Right forelimb (tissue), 1 donor: ENCODE measurements around the gene CNOT4.
A peak's percentile ranks its signal among the peaks of the same experiment; 100 is the strongest.

ENCODE experiments used
- DNase-seq: peaks from one replicate; pipeline ENCODE4 v3.0.0-alpha.2; 2018

The CNOT4 gene, protein sequence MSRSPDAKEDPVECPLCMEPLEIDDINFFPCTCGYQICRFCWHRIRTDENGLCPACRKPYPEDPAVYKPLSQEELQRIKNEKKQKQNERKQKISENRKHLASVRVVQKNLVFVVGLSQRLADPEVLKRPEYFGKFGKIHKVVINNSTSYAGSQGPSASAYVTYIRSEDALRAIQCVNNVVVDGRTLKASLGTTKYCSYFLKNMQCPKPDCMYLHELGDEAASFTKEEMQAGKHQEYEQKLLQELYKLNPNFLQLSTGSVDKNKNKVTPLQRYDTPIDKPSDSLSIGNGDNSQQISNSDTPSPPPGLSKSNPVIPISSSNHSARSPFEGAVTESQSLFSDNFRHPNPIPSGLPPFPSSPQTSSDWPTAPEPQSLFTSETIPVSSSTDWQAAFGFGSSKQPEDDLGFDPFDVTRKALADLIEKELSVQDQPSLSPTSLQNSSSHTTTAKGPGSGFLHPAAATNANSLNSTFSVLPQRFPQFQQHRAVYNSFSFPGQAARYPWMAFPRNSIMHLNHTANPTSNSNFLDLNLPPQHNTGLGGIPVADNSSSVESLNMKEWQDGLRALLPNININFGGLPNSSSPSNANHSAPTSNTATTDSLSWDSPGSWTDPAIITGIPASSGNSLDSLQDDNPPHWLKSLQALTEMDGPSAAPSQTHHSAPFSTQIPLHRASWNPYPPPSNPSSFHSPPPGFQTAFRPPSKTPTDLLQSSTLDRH

DNA sequence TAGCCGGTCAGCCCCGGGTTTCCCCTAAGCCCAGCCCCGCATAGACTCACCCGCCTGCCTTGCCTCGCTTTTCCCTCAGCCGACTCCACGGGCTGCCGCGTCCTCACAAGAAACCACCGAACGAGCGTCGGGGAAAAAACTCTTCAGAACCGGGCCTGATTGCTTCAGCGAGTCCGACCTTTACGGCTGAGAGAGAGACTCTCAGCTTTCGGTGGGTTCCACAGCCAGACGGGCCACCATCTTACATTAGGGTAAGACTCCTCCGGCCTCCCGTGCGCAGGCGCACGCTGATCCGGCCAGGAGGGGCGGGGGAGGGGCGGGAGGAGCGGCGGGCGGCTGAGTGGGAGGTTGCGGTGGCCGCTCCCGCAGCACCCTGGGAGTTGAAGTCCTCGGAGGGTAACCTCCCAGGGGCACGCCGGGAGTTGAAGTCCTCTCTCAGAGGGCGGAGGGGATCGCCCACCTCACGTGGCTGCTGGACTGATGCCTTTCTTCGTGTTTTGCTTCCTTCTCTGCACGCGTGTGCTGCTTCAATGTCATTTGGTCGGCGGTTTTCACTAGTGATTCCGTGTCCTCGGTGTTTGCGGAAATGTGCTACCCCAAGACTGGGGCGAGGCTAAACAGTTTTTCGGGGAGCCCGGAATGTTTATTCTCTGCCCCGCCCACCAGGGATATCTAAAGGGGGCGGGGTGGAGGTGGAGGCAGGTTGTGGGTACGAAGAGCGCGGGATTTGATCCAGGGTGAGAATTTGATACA, at the start of gene CNOT4:
Gene CNOT4, minus strand, starts transcription at position 264 of the 753 bp plus-strand sequence. CDS start 71,771 bp downstream, outside the sequence.
- DNase-seq, result peak; percentile 99

DNA sequence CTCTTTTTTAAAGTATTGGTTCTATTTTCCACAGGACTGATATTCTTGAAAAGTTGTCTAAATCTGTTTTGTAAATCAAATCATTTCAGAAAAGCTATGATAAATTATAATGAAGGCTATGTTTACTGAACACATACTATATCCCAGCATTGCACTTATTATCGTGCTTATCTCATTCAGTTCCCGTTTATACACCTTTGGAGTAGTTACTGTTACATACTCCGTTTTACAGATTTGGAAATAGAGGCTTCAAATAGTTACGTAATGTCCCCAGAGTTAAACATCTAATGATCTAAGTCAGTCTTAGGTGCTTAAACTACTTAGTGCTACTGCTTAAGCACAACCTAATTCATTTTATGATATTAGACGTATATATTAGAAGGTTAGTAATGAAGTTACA, 49.0 kb upstream of the CNOT4 start:
- DNase-seq, result no peak

DNA sequence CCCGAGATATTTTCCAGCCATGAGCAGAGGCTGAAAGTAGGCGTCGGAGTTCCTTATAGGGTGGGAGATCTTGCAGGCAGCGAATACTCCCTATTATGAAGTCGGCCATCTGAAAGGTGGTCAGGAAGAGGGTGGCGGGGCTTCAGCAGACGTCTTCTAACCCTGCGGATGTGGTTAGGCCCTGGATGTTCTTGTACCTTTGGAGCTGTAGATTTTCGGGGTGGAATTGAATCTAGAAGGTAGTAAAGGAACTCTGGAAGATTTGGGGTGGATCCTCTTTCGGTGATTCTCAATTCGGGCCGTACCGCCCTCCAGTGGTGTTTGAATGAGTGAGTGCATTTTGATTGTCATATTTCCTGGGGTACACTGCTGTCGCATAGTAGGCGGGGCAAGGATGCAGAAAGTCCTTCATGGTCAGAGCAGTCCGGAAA, 48.5 kb upstream of the CNOT4 start:
- DNase-seq, result peak; percentile 70

DNA sequence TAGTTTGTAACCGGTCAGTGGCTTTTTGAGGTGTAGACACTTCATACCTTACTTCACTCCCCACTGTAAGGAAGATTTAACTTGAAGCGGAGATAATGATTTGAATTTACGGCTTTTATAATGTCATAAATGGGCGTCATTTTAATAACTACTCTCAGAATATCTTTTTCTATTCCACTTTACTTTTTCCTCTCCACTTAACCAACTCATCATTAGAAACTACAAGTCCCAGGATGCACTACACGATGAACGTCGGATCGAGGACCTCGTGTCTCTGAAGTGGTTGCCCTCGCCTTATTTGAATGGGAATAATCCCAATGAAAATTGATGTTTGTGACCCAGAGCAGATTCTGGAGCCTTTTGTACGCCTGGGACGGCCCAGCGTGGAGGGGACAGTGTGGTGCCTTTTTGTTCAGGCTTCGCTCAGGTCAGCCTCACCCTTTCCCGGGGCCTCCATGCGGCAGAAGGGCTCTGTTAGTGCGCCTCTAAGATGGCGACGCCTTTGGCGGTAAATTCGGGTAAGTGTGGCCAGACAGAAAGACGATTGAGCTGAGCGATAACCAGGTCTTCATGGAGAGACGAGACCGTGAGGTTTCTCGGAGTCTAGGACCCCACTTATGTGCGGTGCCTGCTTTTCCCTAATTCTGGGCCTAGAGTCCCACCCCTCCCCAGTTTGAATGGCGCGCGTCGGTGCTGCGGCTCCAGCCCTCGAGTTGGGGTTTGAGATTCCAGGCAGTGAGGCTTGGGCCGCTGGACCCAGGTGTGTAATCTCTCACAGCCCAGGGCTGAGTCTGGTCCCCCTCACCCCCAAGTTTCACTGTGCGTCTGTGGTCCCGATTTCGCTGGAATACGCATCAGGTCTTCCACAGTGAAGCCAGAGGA, 47.8 kb upstream of the CNOT4 start, which contains the start of gene NUP205:
Gene NUP205, plus strand, starts transcription at position 463 of the 882 bp plus-strand sequence. Its CDS starts 28 bp downstream, at position 491.
- peak; percentile 94 for DNase-seq

DNA sequence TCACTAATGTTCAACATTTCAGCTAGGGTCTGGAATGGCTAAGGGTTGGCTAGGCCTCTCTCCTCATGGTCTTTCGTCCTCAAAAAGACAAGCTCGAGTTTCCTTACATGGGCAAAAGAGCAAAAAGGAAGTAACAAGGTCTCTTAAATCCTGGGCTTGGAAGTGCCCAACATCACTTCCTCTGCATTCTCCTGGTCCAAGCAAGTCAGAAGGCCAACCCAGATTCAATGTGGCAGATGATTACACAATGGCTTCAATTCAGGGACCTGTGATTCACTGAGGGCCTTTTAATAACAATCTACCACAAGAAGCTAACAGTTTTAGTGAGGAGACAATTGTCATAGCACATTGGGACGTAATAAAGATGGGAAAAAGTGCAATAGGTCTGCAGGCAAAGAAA, 43.4 kb upstream of the CNOT4 start:
- DNase-seq, result no peak

DNA sequence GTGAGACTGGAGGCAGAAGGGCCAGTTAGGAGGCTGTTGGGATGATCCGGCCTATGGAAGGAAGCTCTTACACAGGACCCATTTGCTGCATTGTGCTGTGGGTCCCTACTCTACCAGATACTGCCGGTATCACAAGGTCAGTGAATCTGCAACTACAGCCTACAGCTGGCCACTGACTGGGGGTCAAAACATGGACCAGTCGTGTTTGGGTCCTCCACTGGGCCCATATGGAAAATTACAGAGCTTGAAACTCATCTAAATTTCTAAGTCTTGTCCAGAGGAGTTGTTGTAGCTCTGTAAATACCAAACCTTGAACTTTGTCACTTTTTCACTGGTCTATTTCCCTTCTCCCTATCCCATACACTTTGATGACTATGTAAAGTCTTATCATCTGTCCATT, 42.2 kb upstream of the CNOT4 start:
- DNase-seq, result no peak

DNA sequence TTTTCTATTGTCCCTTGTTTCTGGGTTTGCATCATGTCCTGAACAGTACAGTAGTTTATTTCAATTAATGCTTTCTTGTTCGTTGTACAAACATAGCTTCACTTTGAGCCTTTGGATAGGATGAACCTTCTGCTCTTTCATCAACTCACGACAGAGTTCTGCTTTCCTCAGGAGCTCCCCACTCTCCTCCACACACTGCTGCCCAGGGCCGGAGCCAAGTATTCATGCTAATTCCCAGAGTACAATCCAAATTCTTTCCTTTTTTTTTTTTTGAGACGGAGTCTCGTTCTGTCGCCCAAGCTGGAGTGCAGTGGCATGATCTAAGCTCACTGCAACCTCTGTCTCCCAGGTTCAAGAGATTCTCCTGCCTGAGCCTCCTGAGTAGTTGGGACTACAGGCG, 40.3 kb upstream of the CNOT4 start:
- no peak for DNase-seq

DNA sequence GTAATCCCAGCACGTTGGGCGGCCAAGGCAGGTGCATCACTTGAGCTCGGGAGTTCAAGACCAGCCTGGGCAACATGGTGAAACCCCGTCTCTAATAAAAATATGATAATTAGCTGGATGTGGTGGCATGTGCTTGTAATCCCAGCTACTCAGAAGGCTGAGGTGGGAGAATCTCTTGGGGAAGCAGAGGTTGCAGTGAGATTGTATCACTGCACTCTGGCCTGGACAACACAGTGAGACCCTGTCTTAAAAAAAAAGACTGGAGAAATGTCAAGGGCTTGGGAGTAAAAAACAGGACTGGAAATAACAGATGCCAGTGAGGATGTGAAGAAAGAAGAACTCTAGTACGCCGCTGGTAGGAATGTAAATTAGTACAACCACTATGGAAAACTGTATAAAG, 31.1 kb upstream of the CNOT4 start:
- DNase-seq, result no peak

DNA sequence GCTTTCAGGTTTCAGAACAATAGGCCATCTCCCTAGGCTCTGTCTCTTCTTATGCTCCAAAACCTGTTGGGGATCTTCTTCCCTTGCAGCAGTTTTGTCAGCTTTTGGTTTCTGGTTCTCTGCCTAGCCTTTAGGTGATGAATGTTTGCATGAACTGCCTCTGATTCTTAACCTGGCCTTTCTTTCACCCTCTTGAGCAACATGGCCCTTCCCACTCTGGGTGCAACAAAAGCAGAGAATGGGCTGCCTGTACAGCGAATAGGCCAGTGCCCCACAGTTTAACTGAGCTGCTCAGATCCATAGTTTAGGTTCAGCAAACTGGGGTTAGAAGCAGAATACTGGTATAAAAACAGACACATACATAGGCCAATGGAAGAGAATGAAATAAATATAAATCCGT, 29.7 kb upstream of the CNOT4 start:
- no peak for DNase-seq

DNA sequence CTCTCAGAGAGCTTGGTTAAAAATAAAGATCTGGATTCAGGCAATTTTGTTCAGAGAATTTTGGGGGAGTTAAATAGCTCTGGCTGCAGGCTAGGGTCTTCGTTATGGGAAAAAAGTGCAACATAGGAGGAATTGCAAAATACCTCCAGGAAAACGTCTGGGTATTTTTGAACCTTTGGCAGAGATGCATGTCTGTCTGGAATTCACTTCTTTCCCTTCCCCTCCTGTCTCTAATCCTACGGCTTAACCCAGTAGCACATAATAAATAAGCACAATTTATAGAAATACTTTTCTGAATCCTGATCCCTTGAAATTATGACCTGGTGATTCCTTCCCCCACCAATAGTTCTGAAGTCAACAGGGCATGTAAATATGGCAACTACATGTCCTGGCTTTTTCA, 28.5 kb upstream of the CNOT4 start:
- DNase-seq, result no peak

DNA sequence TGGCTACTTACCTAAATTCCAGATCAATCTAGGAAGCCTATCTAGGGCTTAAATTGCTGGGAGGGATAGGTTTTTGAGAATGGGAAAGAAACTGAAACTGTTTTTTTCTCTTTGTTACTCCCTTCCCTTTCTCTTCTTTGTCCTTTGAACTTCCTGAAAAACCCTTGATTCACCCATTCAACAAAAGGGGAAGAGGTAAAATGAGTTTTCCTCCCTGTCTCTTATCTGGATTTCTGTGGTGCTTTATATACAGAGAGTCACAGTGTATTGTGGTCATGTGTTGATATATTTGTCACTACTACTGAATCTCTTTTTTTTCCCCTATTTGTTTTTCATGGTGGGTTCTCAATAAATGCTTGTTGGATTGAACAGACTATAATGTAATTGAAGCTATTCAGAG, 28.0 kb upstream of the CNOT4 start:
- no peak for DNase-seq

DNA sequence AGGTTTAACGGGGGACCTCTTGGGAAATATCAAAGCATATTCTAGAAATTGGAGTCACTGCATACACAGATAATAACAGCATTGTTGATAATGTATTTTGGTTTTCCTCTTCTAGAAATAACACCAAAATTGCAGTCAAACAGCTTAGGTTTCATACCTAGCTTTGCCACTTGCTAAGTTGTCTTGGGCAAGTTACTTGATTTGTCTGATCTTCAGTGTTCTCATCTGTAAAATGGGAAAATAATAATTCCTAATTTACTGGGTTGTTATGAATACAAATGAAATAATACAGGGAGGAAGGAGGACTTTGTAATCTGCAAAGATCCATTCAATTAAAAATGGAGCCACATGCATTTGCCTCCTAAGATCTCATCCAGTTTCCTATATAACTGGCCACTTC, 27.6 kb upstream of the CNOT4 start:
- DNase-seq, result no peak

DNA sequence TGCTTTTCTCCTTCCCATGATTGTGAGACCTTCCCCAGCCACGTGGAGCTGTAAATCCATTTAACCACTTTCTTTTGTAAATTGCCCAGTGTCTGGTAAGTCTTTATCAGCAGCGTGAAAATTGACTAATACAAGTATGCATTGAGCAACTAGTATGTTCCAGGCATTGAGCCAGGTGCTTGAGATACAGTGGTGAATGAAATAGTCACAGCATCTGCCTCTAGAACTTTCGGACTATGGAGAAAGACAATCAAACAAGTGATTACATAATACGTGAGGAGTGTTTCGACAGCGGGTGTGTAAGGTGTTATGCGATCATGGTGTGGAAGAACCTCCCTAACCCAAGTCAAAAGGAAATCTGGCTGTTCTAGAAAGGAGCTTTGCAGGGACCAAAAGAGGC, 26.2 kb upstream of the CNOT4 start:
- DNase-seq, result no peak

DNA sequence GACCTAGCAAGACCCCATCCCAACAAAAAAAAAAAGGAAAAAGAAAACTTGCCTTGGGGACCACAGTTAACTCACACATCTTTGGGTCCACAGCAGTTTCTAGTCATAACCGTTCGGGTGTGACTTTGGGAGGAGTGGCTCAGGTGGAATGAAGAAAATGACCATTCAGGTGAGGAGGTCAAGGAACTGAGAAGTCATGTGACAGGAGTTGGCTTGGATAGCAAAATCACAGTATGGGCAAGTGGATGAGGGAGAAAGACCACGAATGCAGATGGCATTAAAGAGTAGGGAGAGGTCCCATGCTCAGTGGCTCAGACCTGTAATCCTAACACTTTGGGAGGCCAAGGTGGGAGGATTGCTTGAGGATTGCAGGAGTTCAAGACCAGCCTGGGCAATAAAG, 17.1 kb upstream of the CNOT4 start:
- no peak for DNase-seq

DNA sequence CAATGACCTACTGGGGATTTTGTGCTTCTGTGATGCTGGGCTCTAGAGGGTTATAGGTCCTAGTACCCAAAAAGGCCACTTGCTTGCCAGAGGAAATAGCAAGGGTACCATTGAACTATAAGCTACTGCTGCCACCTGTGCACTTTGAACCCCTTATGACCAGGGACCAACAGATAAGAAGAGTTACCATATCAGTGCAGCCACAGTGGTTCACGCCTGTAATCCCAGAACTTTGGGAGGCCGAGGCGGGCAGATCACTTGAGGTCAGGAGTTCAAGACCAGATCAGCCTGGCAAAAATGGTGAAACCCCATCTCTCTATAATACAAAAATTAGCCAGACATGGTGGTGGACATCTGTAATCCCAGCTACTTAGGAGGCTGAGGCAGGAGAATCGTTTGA, 15.5 kb upstream of the CNOT4 start:
- no peak for DNase-seq

DNA sequence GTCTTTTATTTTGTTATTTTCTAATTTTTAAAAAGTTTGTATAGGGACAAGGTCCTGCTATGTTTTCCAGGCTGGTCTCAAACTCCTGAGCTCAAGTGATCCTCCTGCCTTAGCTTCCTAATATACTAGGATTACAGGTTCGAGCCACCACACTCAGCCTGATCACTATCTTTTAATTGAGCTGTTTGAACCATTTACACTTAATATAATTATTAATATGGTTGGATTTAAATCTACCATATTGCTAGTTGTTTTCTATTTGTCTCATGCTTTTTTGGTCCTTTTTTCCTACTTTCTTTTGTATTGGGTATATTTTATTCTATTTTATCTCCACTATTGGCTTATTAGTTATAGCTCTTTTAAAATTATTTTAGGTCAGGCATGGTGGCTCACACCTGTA, 13.2 kb upstream of the CNOT4 start:
- DNase-seq, result no peak

DNA sequence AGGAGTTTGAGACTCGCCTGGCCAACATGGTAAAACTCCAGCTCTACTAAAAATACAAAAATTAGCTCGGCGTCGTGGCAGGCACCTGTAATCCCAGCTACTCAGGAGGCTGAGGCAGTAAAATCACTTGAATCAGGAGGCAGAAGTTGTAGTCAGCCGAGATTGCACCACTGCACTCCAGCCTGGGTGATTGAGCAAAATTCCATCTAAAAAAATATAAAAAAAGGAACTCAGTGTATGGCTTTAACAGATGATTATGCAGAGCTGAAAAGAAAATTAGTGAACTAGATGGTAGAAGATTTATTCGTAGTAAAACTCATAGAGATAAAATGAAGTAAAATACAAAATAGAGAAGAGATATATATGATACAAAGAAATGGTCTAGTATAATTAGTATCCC, 12.6 kb upstream of the CNOT4 start:
- DNase-seq, result no peak

DNA sequence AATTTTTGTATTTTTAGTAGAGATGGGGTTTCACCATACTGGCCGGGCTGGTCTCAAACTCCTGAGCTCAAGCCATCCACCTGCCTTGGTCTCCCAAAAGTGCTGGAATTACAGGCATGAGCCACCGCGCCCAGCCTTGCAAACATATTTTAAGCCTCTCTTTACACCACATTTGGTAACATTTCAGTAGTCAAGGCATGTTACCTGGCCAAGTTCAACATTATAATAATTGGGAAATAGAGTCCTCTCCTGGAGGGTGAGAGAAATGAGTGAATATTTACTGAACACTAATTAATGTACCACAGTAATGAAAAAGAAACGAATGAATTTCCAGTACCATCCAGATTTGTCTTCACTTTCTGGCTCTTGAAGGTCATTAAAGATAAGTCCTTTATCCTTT, 10.0 kb upstream of the CNOT4 start:
- no peak for DNase-seq

DNA sequence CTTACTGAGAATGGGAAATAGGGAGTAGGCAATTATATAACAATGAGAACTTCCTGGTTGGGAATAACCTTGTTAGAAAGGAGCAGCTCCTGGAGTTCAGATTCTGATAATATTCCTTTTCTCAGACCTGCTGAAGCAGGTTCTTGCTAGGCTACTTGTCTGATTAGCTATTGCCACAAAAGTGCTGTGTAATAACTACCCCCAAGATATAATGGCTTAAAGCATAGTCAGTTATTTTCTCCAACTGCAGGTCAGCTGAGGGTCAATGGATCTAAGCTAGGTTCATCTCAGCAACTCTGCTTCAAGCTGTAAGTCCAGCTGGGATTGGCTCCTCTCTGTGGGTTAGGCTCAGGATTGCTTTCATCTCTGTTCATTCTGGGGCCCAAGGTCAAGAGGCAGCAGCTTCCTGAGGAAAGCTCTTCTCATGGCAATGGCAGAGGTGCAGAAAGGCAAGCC, 9.4 kb upstream of the CNOT4 start:
- DNase-seq, result no peak

DNA sequence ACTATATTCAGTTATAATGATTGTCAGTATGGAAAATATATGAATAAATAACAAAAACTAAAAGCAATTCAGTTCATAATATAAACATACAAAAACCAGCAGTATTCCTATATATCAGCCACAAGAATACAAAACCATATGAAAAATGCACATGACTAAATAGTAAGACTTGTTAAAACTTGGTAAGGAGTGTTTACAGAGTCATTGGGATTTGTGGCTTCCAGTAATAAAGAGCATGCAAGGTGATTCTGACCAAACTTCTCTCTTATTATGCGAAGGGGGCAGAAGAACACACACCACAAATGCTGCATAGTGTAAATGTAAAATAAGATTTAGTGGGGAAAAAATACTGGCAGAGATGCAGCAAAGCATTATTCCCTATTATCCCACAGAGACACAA, 8.8 kb upstream of the CNOT4 start:
- DNase-seq, result no peak

DNA sequence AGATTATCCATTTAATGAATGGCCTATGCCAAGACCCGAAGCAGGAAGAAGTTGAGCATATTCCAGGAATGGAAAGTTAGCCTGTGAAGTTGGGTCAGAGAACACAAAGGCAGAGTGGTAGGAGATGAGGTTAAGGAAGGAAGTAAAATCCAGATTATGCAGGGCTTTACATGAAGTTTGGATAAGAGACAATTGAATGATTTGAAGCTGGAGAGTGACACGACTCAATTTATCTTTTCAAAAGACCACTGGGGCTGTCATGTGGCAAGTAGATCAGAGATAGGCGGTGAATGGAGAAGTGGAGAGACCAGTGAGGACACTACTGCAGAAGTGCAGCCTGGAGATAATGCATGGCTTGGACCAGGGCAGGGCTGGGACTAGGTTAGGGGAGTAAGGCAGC, 7.2 kb upstream of the CNOT4 start:
- DNase-seq, result no peak

DNA sequence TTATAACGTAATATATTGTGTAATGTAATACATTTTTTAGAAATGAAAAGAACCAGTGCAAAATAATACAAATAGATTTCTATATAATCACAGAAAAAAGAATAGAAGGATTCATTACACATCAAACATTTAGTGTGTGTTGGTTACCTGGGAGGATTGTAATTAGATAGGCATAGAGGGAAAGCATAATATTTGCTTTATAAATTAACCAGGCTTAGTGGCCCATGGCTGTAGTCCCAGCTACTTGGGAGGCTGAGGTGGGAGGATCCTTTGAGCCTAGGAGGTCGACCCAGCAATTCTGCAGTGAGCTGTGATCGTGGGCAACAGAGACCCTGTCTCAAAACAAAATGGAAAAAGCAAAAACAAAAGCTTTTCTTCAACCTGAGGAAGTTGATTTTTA, 5.0 kb upstream of the CNOT4 start:
- no peak for DNase-seq
